GM18867 (cell line): Measurements from ENCODE around the gene CST1.
"Not testable (repeated sequence)": the region's sequence is repeated elsewhere in the genome, so short reads cannot be mapped to it uniquely, and the experiment has no call there.

ENCODE experiments used
- ATAC-seq: cut with Tn5 transposase; IDR thresholded peaks from one replicate; pipeline ENCODE4 v1.9.1; 2021; ENCODE audit warnings: mild to moderate bottlenecking, moderate library complexity; ENCODE audit not compliant: unreplicated experiment

The CST1 gene

DNA sequence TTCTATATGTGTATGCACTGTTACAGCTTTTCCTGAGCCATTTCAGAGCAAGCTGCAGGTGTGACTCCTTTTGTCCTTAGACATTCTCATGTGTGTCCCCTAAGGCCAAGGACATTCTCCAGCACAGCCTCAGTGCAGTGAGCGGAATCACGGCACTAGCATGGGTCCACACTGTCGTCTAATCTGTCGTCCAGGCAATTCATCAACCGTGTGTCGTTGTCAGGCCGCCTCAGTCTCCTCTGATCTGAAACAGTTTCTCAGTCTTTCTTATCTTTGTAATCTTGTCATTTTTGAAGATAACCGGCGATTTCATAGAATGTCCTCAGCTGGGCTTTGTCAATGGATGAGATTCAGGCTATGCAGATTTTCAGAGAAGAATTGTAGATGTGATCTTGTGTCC is 31.4 kb downstream of the CST1 start:
- not testable (repeated sequence) for ATAC-seq

DNA sequence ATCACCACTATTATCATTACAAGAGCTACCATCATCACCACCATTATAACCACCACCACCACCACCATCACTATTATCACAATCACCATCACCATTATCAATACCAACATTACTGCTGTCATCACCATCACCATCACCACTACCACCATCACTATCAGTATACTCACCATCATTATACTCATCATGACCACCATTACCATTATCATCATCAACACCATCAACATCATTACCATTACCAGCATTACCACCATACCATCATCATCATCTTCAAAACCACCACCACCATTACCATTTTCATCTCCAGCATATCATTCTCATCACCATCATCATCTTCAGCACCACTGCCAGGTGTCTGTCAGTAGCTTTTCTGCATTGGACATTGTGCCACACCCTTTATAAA is 39.0 kb downstream of the CST1 start:
- not testable (repeated sequence) for ATAC-seq

DNA sequence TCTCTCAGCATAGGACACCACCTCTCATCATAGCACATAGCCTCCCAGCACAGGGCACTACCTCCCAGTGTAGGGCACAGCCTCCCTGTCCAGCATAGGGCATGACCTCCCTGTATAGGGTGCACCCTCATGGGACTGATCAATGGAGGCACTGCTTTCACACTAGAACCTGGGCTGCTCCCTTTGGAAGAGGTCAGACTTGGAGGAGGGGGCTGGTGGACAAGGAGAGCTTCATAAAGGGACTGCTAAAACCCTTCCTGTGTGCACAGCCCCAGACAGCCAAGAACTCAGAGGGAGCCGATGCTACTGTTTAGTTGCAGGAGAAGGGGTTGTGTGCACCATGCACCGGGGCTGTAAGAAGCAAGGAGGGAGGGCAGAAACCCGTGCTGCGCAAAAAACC is 40.0 kb downstream of the CST1 start:
- ATAC-seq = no peak

DNA sequence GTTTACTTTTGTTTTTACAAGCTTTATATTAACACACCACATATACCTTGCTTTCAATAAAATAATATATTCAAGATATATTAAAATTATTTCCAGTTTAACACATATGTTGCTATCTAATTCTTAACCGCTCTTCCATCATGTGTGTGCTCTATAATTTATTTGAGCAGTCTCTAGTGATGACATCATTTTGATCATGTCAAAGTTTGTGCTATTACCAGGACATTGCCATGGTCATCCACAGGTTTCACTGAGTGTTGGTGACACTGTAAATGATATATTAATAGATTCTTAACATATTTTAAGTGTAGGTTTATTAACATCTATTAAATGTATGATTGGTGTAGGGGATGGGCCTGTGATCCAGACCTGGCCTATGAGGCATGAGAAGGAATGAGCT is 44.8 kb downstream of the CST1 start:
- no peak for ATAC-seq

DNA sequence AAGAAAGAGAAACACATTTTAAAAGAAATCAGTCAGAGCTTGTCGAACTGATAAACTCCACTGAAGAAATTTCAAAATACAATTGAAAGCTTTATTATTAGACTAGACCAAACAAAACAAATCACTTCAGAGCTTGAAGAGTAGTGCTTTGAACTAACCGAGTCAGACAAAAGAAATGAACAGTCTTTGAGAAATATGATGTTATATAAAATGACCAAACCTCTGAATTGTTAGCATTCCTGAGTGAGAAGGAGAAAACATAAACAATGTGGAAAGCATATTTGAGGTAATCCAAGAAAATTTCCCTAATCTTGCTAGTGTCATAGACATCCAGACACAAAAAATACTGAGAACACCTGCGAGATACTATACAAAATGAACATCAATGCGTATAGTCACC is 48.7 kb downstream of the CST1 start:
- no peak for ATAC-seq

DNA sequence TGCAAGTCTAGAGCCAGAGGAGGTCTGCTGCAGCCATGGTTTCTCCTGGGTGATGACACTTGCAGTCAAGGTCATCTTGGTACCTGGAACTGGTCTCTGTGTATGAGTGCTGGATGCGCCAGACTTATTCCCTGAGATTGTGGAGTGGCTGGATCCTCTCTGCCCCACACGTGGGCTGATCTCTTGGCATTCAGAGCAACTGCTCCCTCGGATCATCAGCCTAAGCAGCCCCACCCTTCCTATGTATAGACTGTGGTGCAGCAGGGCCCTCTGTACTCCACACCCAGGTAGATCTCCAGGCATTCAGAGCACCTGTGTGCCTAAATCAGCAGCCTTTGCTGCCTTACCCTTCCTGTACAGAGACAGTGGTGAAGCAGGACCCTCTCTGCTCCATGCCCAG is 49.8 kb downstream of the CST1 start:
- no peak for ATAC-seq

DNA sequence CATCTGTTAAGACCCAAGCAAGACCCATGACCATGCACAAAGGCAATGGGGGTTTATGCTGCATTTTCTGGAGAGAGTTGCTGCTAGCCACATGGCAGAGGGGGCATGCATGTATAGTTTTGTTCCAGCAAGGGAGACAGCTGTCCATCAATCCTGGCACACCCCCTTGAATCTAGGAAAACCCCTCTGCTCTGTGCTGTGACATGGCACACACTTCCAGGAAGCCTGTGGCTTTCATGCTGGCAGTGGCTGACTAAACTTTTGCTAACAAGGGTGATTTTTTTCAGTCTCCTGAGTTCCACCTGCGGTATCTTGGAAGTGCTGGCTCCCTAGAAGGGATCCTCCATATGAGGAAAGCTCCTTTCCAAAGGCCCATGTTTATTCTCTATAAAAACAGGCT is 52.8 kb downstream of the CST1 start:
- ATAC-seq = no peak
